SJSA1 (cell line): ENCODE results near the gene NT5C3B. TPM values are rescaled to one million over a fixed set of nuclear protein-coding genes. Genes with fewer than 3 reads are reported as not detected.
"Not testable (repeated sequence)": the region's sequence is repeated elsewhere in the genome, so short reads cannot be mapped to it uniquely, and the experiment has no call there.

Experiments used
- DNase-seq, 2 experiments: peaks; one replicate each; pipeline ENCODE4 v3.0.0-alpha.2; 2015 to 2020; ENCODE audit warnings: low spot score in 2 of 2, low read depth in 1 of 2
- H3K27ac ChIP-seq: fragments of 250-450 bp; sonication (Bioruptor Pico); 2 replicates; pipeline ENCODE4 v1.5.1; 2020; ENCODE audit warnings: mild to moderate bottlenecking, moderate library complexity
- H3K27me3 ChIP-seq: fragments of 250-450 bp; sonication (Bioruptor Pico); replicated peaks from 2 replicates; pipeline ENCODE4 v1.5.1; 2020; ENCODE audit warnings: mild to moderate bottlenecking, moderate library complexity
- H3K36me3 ChIP-seq: fragments of 250-450 bp; sonication (Bioruptor Pico); 2 replicates; pipeline ENCODE4 v1.5.1; 2020; ENCODE audit warnings: mild to moderate bottlenecking
- H3K4me1 ChIP-seq: fragments of 250-450 bp; sonication (Bioruptor Pico); replicated peaks from 2 replicates; pipeline ENCODE4 v1.6.1; 2021; ENCODE audit warnings: mild to moderate bottlenecking
- H3K4me3 ChIP-seq: fragments of 250-450 bp; sonication (Bioruptor Pico); 2 replicates; pipeline ENCODE4 v1.5.1; 2020; ENCODE audit warnings: mild to moderate bottlenecking
- H3K9me3 ChIP-seq: fragments of 250-450 bp; sonication (Bioruptor Pico); replicated peaks from 2 replicates; pipeline ENCODE4 v1.5.1; 2020; ENCODE audit warnings: mild to moderate bottlenecking
- total RNA-seq: library from RNA; depleted of rRNA; stranded (reverse); fragments of >200 nt; shearing (Covaris generic); gene quantifications from 2 replicates; pipeline ENCODE4 v1.2.3, GENCODE V29; 2014

Gene NT5C3B
- total RNA-seq, 1 experiment from 2014 or later = 84.9 TPM

DNA sequence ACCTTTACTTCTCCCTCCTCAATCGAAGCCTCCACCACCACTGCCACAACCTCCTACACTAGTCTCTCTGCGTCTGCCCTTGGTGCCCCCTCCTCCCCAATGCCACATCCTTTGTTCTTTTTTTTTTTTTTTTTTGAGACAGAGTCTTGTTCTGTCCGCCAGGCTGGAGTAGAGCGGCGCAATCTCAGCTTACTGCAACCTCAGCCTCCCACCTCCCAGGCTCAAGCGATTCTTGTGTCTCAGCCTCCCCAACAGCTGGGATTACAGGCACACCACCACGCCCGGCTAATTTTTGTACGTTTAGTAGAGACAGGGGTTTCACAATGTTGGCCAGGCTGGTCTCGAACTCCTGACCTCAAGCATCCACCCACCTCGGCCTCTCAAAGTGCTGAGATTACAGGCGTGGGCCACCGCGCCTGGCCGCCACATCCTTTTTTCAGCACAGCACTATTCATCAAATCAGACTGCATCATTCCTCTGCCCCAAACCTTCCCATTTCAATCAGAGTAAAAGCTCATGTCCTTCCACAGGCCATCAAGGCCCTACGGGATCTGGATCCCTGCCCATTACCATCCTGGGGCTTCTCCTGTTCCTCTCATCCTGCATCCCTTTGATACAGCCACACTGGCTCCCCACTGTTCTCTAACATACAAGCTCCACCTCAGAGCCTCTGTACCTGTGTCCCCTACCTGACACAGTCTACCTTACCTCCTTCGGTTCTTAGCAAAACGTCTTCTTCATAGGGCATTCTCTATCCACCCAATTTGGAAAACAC lies 27.2 kb upstream of the NT5C3B start:
- H3K27ac ChIP-seq = no peak overlapping the region

DNA sequence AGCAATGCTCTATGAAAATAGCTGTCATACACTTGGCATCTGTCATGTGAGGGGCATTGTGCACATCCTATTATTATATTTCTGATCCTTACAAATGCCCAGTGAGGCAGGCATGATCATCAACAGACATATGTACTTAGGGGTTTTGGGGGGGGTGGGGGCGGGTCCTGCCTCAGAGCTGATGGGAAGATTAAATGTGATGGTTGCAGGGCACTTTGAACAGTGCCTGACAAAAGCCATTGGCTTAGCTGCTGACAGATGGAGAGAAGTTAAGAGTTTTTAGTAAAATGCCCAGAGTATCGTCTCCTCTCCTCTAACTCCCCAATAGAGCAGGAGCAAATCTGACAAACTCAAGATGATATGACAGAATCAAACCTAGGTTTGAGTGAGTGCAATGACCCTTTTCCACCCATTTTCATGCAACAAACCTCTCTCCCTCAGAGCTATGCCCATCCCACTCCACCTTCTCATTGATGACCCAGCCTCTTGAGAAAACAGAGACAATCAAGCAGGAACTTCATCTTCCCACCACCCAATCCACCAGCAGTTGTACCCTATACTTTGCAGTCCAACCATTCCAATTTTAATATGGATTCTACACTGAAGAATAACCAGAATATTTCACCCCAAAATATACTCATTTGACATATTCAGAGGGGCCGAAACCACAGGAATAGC lies 24.4 kb upstream of the NT5C3B start:
- Histone ChIP-seq H3K27me3 (no peaks in the 10 kb centered on the region), H3K4me3 (no peak overlapping the region), H3K4me1 (peaks cover 11% of the 10 kb centered on the region), H3K36me3 (peaks cover 7% of the 10 kb centered on the region), H3K27ac (no peak overlapping the region), H3K9me3 (no peaks in the 10 kb centered on the region)
- DNase-seq = no peak

More for the DNA sequence above, 27.2 kb upstream of the NT5C3B start:
- Histone ChIP-seq H3K36me3 (peaks cover 22% of the 10 kb centered on the region), H3K4me1 (peaks cover 13% of the 10 kb centered on the region), H3K27me3 (no peaks in the 10 kb centered on the region), H3K9me3 (no peaks in the 10 kb centered on the region), H3K4me3 (peak overlapping the region; percentile 81)
- no peak for DNase-seq

DNA sequence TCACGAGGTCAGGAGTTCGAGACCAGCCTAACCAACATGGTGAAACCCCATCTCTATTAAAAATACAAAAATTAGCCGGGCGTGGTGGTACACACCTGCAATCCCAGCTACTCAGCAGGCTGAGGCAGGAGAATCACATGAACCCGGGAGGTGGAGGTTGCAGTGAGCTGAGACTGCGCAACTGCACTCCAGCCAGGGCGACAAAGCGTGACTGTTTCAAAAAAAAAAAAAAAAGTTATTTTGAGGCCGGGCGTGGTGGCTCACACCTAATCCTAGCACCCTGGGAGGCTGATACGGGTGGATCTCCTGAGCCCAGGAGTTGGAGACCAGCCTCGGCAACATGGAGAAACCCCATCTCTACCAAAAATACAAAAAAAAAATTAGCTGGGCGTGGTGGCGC lies 15.3 kb upstream of the NT5C3B start:
- H3K9me3 ChIP-seq, H3K27me3 ChIP-seq, H3K4me3 ChIP-seq, H3K4me1 ChIP-seq, H3K27ac ChIP-seq, DNase-seq: not testable (repeated sequence)
- H3K36me3 ChIP-seq = peaks cover 38% of the 10 kb centered on the region

GRCh38 chr17:41849251-41849990 lies 13.4 kb upstream of the NT5C3B start:
- Histone ChIP-seq H3K27ac (no peak overlapping the region), H3K36me3 (peaks cover 31% of the 10 kb centered on the region), H3K4me1 (no peaks in the 10 kb centered on the region), H3K27me3 (no peaks in the 10 kb centered on the region), H3K9me3 (0 out of 2 replicates have a peak, but pooled peaks cover 1% of the 10 kb centered on the region), H3K4me3 (no peak overlapping the region)
- no peak for DNase-seq

DNA sequence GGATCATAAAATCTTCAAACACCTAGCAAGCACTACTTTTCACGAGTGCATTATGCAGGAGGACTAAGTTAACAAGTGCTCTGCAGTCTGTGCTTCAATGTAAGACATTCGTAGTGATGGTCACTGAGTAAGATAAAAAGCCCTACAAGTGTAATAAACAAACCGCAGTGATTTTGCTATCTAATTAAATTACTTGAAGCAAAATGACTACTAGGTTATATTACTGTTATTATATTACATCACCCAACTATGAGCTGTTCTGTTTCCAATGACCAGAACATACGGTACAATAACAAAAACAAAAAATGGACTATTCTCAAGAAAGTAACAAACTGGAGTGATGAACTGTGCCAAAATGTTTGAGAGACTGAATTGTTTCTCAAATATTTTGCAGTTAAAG lies 12.8 kb upstream of the NT5C3B start:
- no peaks in the 10 kb centered on the region for H3K4me1 ChIP-seq
- no peak for DNase-seq

DNA sequence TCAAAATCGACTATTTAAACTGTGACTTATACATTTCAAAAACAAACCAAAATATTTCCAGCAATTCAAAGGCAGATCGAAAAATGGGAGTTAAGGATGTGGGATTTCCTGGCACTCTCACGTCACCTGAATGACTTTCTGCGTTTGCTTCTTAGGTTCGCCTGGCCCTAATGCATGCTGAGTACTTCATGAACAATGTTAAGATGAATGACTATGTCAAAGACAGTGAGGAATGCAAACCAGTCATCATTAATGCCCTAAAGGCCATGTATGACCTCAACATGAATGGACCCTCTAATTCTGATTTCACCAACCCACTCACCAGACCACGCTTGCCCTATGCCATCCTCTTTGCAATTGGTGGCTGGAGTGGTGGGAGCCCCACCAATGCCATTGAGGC lies 8.9 kb upstream of the NT5C3B start:
- 0 out of 2 replicates have a peak, but pooled peaks cover 10% of the 10 kb centered on the region for H3K36me3 ChIP-seq
- DNase-seq = no peak
- no peaks in the 10 kb centered on the region for H3K27me3 ChIP-seq
- H3K9me3 ChIP-seq = no peaks in the 10 kb centered on the region
- no peaks in the 10 kb centered on the region for H3K4me1 ChIP-seq
- no peak overlapping the region for H3K27ac ChIP-seq
- H3K4me3 ChIP-seq = no peak overlapping the region

More for the DNA sequence above, 12.8 kb upstream of the NT5C3B start:
- Histone ChIP-seq H3K36me3 (peaks cover 24% of the 10 kb centered on the region), H3K27me3 (no peaks in the 10 kb centered on the region), H3K9me3 (no peaks in the 10 kb centered on the region), H3K27ac (no peak overlapping the region), H3K4me3 (no peak overlapping the region)

- H3K27me3 ChIP-seq, H3K9me3 ChIP-seq, DNase-seq, H3K4me1 ChIP-seq, H3K27ac ChIP-seq, H3K4me3 ChIP-seq, H3K36me3 ChIP-seq: not testable (repeated sequence)
Observed at GRCh38 chr17:41840781-41841180, 4.7 kb upstream of the NT5C3B start.

- H3K4me1 ChIP-seq, DNase-seq, H3K9me3 ChIP-seq, H3K4me3 ChIP-seq, H3K36me3 ChIP-seq, H3K27ac ChIP-seq, H3K27me3 ChIP-seq: not testable (repeated sequence)
Observed at GRCh38 chr17:41839448-41839847, 3.4 kb upstream of the NT5C3B start.

DNA sequence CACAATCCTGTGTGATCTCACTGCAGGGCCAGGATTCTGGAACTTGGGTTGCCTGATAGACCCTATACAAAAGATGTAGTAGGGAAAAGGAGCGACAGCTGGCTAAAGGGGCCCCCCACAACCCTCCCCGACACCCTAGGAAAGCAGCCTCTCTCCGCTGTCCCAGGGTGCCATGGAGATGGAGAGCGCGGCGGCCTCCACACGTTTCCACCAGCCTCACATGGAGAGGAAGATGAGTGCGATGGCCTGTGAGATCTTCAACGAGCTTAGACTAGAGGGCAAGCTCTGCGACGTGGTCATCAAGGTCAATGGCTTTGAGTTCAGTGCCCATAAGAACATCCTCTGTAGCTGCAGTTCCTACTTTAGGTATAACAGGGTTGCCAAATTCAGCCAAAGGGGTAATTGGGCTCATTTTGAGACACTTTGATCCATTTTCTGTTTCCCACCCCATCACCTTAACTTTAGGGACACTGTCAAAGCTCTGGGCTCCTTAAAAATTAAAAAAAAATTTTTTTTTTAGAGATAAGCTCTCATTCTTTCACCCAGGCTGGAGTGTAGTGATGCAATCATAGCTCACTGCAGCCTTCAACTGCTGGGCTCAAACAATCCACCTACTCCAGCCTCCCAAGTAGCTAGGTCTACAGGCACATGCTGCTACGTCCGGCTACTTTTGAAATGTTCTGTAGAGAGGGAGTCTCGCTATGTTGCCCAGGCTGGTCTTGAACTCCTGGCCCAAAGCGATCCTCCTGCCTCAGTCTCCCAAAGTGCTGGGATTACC lies 1.9 kb upstream of the NT5C3B start, which contains the start of gene KLHL10:
Gene KLHL10 (plus strand): TSS at position 65 of the 778 bp plus-strand sequence. CDS start 108 bp downstream, at position 173.
- Histone ChIP-seq H3K4me1 (peaks cover 9% of the 10 kb centered on the region), H3K9me3 (no peaks in the 10 kb centered on the region), H3K4me3 (no peak within 1 kb of the TSS), H3K27me3 (no peaks in the 10 kb centered on the region), H3K27ac (no peak within 1 kb of the TSS), H3K36me3 (peaks cover 9% of the 10 kb centered on the region)
- DNase-seq = no peak

DNA sequence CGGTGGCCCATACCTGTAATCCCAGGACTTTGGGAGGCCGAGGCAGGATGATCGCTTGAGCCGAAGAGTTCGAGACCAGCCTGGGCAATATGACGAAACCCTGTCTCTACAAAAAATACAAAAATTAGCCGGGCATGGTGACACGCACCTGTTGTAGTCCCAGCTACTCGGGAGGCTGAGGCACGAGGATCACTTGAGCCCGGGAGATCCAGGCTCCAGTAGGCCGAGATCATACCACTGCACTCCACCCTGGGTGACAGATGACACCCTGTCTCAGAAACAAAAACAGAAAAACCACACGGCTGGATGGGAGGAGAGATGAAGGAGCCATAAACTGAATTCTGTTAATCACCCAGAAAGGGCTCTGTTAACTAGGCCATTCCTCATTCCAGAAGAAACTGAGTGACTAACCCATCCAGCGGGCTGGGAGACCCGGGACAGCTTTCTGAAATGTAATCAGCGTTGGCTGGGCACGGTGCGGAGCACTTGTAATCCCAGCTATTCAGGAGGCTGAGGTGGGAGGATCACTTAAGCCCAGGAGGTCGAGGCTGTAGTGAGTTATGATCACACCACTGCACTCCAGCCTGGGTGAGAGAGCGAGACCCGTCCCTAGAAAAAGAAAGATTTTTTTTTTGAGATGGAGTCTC lies 641 bp upstream of the NT5C3B start:
- Histone ChIP-seq H3K27me3 (no peaks in the 10 kb centered on the region), H3K9me3 (no peaks in the 10 kb centered on the region), H3K27ac (no peak overlapping the region), H3K4me3 (peak overlapping the region; percentile 92), H3K36me3 (peaks cover 16% of the 10 kb centered on the region), H3K4me1 (peaks cover 9% of the 10 kb centered on the region)
- no peak for DNase-seq

DNA sequence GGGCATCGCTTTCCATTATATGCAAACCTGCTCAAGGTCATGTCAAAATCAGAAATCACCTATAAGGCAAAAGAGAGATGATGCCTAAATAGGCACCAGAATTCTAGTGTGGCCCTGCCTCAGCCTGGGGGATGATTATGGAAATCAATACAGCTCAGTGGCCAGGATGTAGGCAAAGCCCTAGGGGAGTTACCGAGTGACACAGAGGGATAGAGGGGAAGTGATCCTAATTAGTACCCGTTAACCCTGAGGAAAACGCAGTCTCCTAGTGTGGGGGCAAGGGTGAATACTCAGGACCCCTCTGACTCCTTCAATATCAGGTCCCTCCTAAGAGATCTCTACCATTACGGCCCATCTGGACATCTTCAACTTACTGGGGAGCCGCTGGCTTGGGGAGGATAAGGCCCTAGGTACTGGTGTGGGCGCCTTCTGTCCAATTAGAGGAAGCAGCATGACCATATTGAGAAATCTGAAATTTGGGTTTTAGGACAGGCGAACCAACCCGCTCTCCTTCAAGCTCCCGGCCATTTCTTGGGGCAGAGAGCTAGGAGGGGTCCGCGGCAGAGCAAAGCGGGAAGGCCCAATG lies 725 bp downstream of the NT5C3B start:
- Histone ChIP-seq H3K9me3 (no peaks in the 10 kb centered on the region), H3K4me3 (peak overlapping the region; percentile 92), H3K27ac (no peak overlapping the region), H3K4me1 (peaks cover 9% of the 10 kb centered on the region), H3K27me3 (no peaks in the 10 kb centered on the region), H3K36me3 (peaks cover 26% of the 10 kb centered on the region)
- DNase-seq = no peak

DNA sequence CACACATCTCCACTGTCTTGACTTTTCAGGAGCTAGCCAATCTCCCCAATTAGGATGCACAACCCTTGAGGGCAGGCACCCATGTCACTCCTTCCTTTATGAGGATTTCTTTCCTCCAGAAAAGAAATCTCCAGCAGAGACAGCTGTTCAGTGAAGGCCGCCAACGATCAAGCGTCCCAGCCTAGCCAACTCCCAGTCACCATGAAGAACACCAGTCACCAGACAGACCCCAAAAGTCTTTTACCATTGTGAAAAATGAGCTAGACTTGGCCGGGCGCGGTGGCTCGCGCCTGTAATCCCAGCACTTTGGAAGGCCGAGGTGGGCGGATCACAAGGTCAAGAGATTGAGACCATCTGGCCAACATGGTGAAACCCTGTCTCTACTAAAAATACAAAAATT lies 6.1 kb downstream of the NT5C3B start:
- not testable (repeated sequence) for H3K27ac ChIP-seq, H3K27me3 ChIP-seq, DNase-seq, H3K4me3 ChIP-seq, H3K9me3 ChIP-seq, H3K4me1 ChIP-seq
- H3K36me3 ChIP-seq = peaks cover 43% of the 10 kb centered on the region
